ENCODE results near the gene SNRPD1.
"Not testable (repeated sequence)": the region's sequence is repeated elsewhere in the genome, so short reads cannot be mapped to it uniquely, and the experiment has no call there.

DNA sequence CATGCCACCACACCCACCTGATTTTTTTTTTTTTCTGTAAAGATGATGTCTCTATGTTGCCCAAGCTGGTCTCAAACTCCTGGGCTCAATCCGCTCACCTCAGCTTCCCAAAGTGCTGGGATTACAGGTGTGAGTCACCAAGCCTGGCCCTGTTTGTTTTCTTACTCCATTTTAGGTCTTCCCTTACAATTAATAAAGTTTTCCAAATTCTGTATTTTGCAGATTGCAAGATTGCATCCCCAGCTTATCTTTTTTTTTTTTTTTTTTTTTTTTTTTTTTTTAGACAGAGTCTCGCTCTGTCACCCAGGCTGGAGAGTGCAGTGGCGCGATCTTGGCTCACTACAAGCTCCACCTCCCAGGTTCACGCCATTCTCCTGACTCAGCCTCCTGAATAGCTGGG, 28.3 kb downstream of the SNRPD1 start:
- TF ChIP-seq, protein P1, sequence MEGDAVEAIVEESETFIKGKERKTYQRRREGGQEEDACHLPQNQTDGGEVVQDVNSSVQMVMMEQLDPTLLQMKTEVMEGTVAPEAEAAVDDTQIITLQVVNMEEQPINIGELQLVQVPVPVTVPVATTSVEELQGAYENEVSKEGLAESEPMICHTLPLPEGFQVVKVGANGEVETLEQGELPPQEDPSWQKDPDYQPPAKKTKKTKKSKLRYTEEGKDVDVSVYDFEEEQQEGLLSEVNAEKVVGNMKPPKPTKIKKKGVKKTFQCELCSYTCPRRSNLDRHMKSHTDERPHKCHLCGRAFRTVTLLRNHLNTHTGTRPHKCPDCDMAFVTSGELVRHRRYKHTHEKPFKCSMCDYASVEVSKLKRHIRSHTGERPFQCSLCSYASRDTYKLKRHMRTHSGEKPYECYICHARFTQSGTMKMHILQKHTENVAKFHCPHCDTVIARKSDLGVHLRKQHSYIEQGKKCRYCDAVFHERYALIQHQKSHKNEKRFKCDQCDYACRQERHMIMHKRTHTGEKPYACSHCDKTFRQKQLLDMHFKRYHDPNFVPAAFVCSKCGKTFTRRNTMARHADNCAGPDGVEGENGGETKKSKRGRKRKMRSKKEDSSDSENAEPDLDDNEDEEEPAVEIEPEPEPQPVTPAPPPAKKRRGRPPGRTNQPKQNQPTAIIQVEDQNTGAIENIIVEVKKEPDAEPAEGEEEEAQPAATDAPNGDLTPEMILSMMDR (IDR thresholded peaks at IDR 0.05; ENCODE audit: control extremely low read depth in 1 of 3, insufficient read depth in 1 of 3, low read depth in 1 of 3, low read length in 3 of 3) = not testable (repeated sequence)
- TF ChIP-seq CHD2 (IDR thresholded peaks at IDR 0.05; ENCODE audit: low read length); SUZ12 (IDR thresholded peaks at IDR 0.05; ENCODE audit: low read length); KDM5A (IDR thresholded peaks at IDR 0.05; ENCODE audit: low read length); POLR2A (IDR thresholded peaks at IDR 0.05; ENCODE audit: control extremely low read depth in 1 of 2, low read depth in 2 of 2, low read length in 2 of 2); PHF8 (conservative IDR thresholded peaks at IDR 0.05; ENCODE audit: low read depth, low read length); RFX5 (IDR thresholded peaks at IDR 0.05; ENCODE audit: borderline replicate concordance, low read depth, low read length); TAF1 (IDR thresholded peaks at IDR 0.05; ENCODE audit: low read depth, low read length); SP2 (IDR thresholded peaks at IDR 0.05; ENCODE audit: low read length); RAD21 (IDR thresholded peaks at IDR 0.05 in 1 of 2, conservative IDR thresholded peaks at IDR 0.05 in 1 of 2; ENCODE audit: low read depth in 2 of 2, low read length in 2 of 2): not testable (repeated sequence)
- TF ChIP-seq, protein P2, sequence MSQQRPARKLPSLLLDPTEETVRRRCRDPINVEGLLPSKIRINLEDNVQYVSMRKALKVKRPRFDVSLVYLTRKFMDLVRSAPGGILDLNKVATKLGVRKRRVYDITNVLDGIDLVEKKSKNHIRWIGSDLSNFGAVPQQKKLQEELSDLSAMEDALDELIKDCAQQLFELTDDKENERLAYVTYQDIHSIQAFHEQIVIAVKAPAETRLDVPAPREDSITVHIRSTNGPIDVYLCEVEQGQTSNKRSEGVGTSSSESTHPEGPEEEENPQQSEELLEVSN (IDR thresholded peaks at IDR 0.05) = not testable (repeated sequence)
- TF ChIP-seq, protein P3, sequence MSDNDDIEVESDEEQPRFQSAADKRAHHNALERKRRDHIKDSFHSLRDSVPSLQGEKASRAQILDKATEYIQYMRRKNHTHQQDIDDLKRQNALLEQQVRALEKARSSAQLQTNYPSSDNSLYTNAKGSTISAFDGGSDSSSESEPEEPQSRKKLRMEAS (IDR thresholded peaks at IDR 0.05) = not testable (repeated sequence)
- TF ChIP-seq, protein P4, sequence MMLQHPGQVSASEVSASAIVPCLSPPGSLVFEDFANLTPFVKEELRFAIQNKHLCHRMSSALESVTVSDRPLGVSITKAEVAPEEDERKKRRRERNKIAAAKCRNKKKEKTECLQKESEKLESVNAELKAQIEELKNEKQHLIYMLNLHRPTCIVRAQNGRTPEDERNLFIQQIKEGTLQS (IDR thresholded peaks at IDR 0.05; ENCODE audit: insufficient read depth, low read depth, low read length) = not testable (repeated sequence)

Measured in H1 (cell line).